Uterus (tissue), 4 donors: ENCODE results near the gene CDK5. TPM values are rescaled to one million over a fixed set of nuclear protein-coding genes. Genes with fewer than 3 reads are reported as not detected.

ENCODE experiments used
- DNase-seq, 2 donors: peaks; one replicate each; pipeline ENCODE4 v3.0.0-alpha.2; 2019 to 2020
- H3K27ac ChIP-seq, 2 donors: fragments of 200-600 bp; sonication (generic); 1 replicate in 1 of 2; 2 replicates in 1 of 2; pipeline ENCODE4 v1.5.1; 2016 to 2018
- H3K27me3 ChIP-seq, 2 donors: fragments of 200-600 bp; sonication (generic); one replicate each; pipeline ENCODE4 v1.5.1; 2018 to 2019; ENCODE audit warnings: control low read depth in 1 of 2
- H3K36me3 ChIP-seq, 2 donors: fragments of 200-600 bp; sonication (generic); one replicate each; pipeline ENCODE4 v1.5.1; 2019; ENCODE audit warnings: control low read depth in 1 of 2
- H3K4me1 ChIP-seq, 2 donors: fragments of 200-600 bp; sonication (generic); one replicate each; pipeline ENCODE4 v1.5.1; 2018 to 2019; ENCODE audit warnings: control low read depth in 1 of 2
- H3K4me3 ChIP-seq, 2 donors: fragments of 200-600 bp; sonication (generic); 1 replicate in 1 of 2; 2 replicates in 1 of 2; pipeline ENCODE4 v1.5.1; 2018 to 2019; ENCODE audit warnings: mild to moderate bottlenecking in 1 of 2
- H3K9me3 ChIP-seq, 2 donors: fragments of 200-600 bp; sonication (generic); one replicate each; pipeline ENCODE4 v1.5.1; 2019; ENCODE audit warnings: control low read depth in 1 of 2
- CTCF ChIP-seq, 4 experiments: fragments of 200-600 bp in 2 of 4; fragments of 450-650 bp in 2 of 4; sonication (generic) in 2 of 4; IDR thresholded peaks; one replicate each; pipeline ENCODE4 v1.5.1; 2016 to 2019; ENCODE audit warnings: antibody characterized with exemption in 4 of 4, mild to moderate bottlenecking in 2 of 4, moderate library complexity in 1 of 4
- POLR2A ChIP-seq, 2 donors: fragments of 450-650 bp; IDR thresholded peaks; one replicate each; pipeline ENCODE4 v1.6.1; 2016; ENCODE audit warnings: antibody characterized with exemption in 2 of 2, mild to moderate bottlenecking in 1 of 2, moderate library complexity in 1 of 2
- intact Hi-C: fragments of 100-400 bp; cut with DNase I; formaldehyde crosslinking; loops from one replicate; pipeline ENCODE4 v1.15.1; 2023; ENCODE audit warnings: low total_unique reads
- total RNA-seq, 4 donors: library from RNA; depleted of rRNA in 3 of 4; stranded (reverse); fragments of >200 nt in 3 of 4; gene quantifications; one replicate each; pipeline versions ENCODE4 v1.1.0 to v1.2.4, GENCODE V29; 2014 to 2023
- donor health status: DM: yes; HTN: yes; CAD: no.

CDK5 gene
- total RNA-seq, 4 donors from 2014 or later: 0.51 to 9.3 (median 2.7) TPM

GRCh38 chr7:151080067-151080521 is 22.4 kb upstream of the CDK5 start:
- H3K36me3 ChIP-seq: no peaks in the 10 kb centered on the region
- intact Hi-C loops: no loop called here
- H3K4me1 ChIP-seq: peaks cover 0 to 27% of the 10 kb centered on the region in 2 donors
- no peaks in the 10 kb centered on the region for H3K9me3 ChIP-seq
- DNase-seq: peak in 1 of 2 donors; percentile 19
- peak overlapping the region; percentile 48 to 63 for H3K4me3 ChIP-seq
- TF ChIP-seq CTCF (IDR thresholded peaks at IDR 0.05) (no peak), POLR2A (IDR thresholded peaks at IDR 0.05) (no peak)
- H3K27ac ChIP-seq: peak overlapping the region; percentile 90 to 93
- no peaks in the 10 kb centered on the region for H3K27me3 ChIP-seq

- peak overlapping the region; percentile 90 to 93 for H3K27ac ChIP-seq
- intact Hi-C loops: no loop called here
- H3K9me3 ChIP-seq: no peaks in the 10 kb centered on the region
- TF ChIP-seq POLR2A (IDR thresholded peaks at IDR 0.05): no peak
- no peak for TF ChIP-seq CTCF (IDR thresholded peaks at IDR 0.05)
- H3K4me1 ChIP-seq: peaks cover 0 to 27% of the 10 kb centered on the region in 2 donors
- H3K27me3 ChIP-seq: no peaks in the 10 kb centered on the region
- H3K4me3 ChIP-seq: peak overlapping the region; percentile 48 to 63
- no peaks in the 10 kb centered on the region for H3K36me3 ChIP-seq
- peak; percentile 16 to 24 for DNase-seq
These were observed 21.7 kb upstream of the CDK5 start for GRCh38 chr7:151079199-151079910.

- no peak overlapping the region for H3K4me3 ChIP-seq
- no peaks in the 10 kb centered on the region for H3K36me3 ChIP-seq
- no peaks in the 10 kb centered on the region for H3K9me3 ChIP-seq
- TF ChIP-seq POLR2A (IDR thresholded peaks at IDR 0.05) (no peak), CTCF (IDR thresholded peaks at IDR 0.05) (no peak)
- DNase-seq: no peak
- peaks cover 0 to 27% of the 10 kb centered on the region in 2 donors for H3K4me1 ChIP-seq
- H3K27me3 ChIP-seq: no peaks in the 10 kb centered on the region
- intact Hi-C loops: no loop called here
- no peak overlapping the region for H3K27ac ChIP-seq
These were observed 20.7 kb upstream of the CDK5 start for GRCh38 chr7:151078233-151079040.

GRCh38 chr7:151077705-151078232 is 20.1 kb upstream of the CDK5 start:
- Histone ChIP-seq H3K27me3 (no peaks in the 10 kb centered on the region), H3K27ac (no peak overlapping the region), H3K36me3 (no peaks in the 10 kb centered on the region), H3K4me3 (no peak overlapping the region), H3K9me3 (no peaks in the 10 kb centered on the region), H3K4me1 (peaks cover 0 to 26% of the 10 kb centered on the region in 2 donors)
- DNase-seq: no peak
- TF ChIP-seq POLR2A (IDR thresholded peaks at IDR 0.05) (no peak), CTCF (IDR thresholded peaks at IDR 0.05) (no peak)
- intact Hi-C loops: no loop called here
